AG10803 (cell line): ENCODE data around the gene RAD18.

Experiments
- DNase-seq: peaks from one replicate; pipeline ENCODE4 v3.0.0; 2010; ENCODE audit warnings: low read depth
- H3K4me3 ChIP-seq: 2 replicates; pipeline ENCODE4 v1.5.1; 2011; ENCODE audit warnings: mild to moderate bottlenecking, low read length, control low read depth
- TF ChIP-seq, protein P1 (sequence below): conservative IDR thresholded peaks from 2 replicates; pipeline ENCODE4 v1.5.1; 2011; ENCODE audit warnings: mild to moderate bottlenecking, low read length, control low read depth, inconsistent platforms

Gene RAD18

DNA sequence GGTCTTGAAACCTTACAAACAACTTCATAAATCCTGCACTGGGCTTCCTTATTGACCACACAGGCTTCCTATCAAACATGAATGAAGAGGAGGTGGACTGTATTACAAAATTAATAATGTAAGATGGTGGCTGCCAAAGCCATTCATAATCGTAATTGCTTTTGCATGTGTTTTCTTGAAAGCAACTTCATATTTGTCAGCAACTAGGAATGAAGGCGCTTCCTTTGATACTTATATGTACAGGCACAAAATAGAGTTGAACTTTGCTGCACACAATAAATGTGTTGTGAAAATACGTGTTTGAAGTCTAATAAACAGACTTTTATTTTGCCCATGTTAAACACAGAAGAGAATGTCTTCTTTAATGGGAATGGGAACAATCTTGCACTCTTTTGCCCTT is 121.8 kb downstream of the RAD18 start:
- TF ChIP-seq, protein P1, sequence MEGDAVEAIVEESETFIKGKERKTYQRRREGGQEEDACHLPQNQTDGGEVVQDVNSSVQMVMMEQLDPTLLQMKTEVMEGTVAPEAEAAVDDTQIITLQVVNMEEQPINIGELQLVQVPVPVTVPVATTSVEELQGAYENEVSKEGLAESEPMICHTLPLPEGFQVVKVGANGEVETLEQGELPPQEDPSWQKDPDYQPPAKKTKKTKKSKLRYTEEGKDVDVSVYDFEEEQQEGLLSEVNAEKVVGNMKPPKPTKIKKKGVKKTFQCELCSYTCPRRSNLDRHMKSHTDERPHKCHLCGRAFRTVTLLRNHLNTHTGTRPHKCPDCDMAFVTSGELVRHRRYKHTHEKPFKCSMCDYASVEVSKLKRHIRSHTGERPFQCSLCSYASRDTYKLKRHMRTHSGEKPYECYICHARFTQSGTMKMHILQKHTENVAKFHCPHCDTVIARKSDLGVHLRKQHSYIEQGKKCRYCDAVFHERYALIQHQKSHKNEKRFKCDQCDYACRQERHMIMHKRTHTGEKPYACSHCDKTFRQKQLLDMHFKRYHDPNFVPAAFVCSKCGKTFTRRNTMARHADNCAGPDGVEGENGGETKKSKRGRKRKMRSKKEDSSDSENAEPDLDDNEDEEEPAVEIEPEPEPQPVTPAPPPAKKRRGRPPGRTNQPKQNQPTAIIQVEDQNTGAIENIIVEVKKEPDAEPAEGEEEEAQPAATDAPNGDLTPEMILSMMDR: no peak

GRCh38 chr3:8840556-8840955 is 122.7 kb downstream of the RAD18 start:
- H3K4me3 ChIP-seq: no peak overlapping the region
- TF ChIP-seq, protein P1: no peak
- DNase-seq: peak; percentile 75

More for the DNA sequence above, 121.8 kb downstream of the RAD18 start:
- peak; percentile 71 for DNase-seq
- no peak overlapping the region for H3K4me3 ChIP-seq

DNA sequence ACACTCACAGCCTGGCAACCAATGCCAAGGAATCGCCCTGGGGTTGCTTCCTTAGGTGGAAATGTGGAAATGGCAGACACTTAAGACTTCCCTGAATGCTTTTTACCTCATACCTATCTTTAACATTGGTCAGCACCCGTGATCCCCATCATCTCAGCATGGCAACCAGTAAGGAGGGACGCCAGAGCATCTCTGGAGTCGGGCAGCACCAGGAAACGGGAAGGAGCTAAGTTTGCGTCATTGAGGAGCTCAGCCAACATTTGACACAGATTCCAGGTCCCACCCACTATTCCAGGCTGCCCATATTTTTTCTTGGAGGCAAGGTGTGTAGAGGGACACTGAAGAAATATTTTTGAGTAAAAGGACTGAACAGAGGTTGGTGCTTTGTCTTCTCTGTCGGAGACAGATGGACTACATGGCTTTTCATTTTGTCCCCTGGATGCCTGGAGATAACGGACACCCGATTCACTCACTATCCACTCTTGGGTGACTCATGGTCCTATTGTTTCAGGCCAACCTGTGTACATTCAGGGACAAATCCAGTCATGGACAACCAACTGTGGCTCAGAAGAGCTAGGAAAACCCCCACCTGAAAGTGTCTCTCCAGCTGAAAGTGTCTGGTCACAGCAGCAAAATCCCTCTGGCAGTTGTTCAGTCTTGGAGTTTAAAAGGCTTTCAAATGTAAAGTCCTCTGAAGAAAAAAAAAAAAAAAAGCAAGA is 123.5 kb downstream of the RAD18 start:
- no peak overlapping the region for H3K4me3 ChIP-seq
- DNase-seq: no peak
- TF ChIP-seq, protein P1: no peak

DNA sequence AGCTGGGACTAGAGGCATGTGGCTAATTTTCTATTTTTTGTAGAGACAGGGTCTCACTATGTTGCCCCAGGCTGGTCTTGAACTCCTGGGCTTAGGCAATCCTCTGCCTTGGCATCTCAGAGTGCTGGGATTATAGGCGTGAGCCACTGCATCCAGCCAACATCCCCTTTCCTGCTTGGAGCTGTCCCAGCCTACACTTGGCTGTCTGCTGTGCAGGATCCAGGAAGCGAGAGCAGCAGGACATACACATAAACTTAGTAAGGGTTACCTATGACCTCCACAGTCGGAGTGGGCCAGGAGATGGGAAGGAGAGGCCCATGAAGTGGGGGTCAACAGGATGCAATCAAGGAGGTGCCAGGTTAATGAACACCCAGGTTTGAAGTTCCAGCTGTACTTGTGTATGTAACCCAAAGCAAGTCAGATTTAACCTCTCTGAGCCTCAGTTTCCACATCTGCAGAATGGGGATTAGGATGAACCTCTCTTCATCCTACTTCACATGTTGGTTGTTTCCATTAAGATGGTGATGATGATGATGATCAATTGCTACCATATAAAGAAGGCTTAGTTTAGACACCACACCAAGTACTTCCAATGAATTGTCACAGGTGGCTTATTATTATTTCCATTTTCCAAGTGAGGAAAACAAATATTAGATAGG is 124.4 kb downstream of the RAD18 start:
- H3K4me3 ChIP-seq: no peak overlapping the region
- TF ChIP-seq, protein P1: no peak
- DNase-seq: no peak

DNA sequence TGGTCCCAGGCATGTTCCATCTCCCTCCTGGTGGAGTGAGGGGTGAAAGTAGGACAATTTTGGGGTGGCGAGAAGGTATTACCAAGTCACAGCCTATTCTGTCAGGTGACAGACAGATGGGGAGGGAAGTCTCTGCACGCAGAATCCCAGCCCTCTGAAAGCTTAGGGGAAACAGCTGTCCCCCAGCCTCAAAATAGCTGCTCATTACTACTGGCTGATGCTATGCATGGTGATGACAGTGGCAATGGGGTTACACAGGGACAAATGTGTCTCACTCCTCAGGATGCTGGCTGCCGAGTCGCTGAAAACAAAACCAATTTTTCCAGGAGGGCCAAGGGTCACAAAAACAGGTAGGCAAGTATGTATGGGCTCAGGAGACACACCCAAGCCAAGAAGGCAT is 125.0 kb downstream of the RAD18 start:
- TF ChIP-seq, protein P1: no peak
- no peak overlapping the region for H3K4me3 ChIP-seq
- no peak for DNase-seq

GRCh38 chr3:8837162-8837561 is 126.1 kb downstream of the RAD18 start:
- TF ChIP-seq, protein P1: no peak
- peak; percentile 74 for DNase-seq
- no peak overlapping the region for H3K4me3 ChIP-seq

DNA sequence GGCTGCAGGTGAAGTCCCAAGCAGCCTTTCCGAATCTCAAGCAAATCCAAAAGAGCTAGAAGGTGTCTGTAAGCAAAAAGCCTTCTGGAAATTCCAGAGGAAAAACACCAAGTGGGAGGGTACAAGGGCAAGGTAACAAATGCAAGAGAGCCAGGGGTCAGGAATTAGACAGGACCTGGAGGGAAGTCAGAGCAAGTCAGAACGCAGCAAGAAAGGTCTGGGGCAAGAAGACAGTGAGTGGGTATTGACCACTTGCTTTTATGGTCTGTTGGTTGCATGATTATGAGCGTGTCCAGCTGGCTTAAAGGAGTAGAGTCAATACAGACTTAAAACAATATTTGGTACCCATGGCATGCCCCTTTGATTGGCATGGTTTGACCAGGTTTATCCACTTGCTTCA is 127.2 kb downstream of the RAD18 start:
- no peak for DNase-seq
- TF ChIP-seq, protein P1: no peak
- H3K4me3 ChIP-seq: no peak overlapping the region
